ENCODE results near the gene PRSS1. TPM values are rescaled to one million over a fixed set of nuclear protein-coding genes. Genes with fewer than 3 reads are reported as not detected.
"Not testable (repeated sequence)": the region's sequence is repeated elsewhere in the genome, so short reads cannot be mapped to it uniquely, and the experiment has no call there.

PRSS1 gene
- total and polyA plus RNA-seq, 2 experiments from 2014 or later = not detected

GRCh38 chr7:142700935-142701334 lies 48.3 kb upstream of the PRSS1 start:
- not testable (repeated sequence) for H3K9me2 ChIP-seq (ENCODE audit: insufficient read depth); ATAC-seq
- peaks cover 70% of the 10 kb centered on the region for H3K4me1 Mint-ChIP-seq

GRCh38 chr7:142703655-142704305 lies 45.5 kb upstream of the PRSS1 start:
- Mint-ChIP-seq H3K4me3 (no peak overlapping the region; the same call in 2 of the 3 replicates), H3K9me3 (peaks cover 5% of the 10 kb centered on the region; the same call in 2 of the 3 replicates), H3K36me3 (ENCODE audit: low read depth) (peaks cover 14% of the 10 kb centered on the region; the same call in 2 of the 3 replicates), H3K27me3 (ENCODE audit: insufficient read depth, low read depth, poor library complexity) (peaks cover 4% of the 10 kb centered on the region), H3K4me1 (peaks cover 48% of the 10 kb centered on the region), H3K27ac (no peak overlapping the region)
- Histone ChIP-seq H3K4me3 (no peak overlapping the region), H3K79me2 (replicated peaks; ENCODE audit: insufficient read depth) (no peaks in the 10 kb centered on the region), H3K4me2 (peak overlapping the region; percentile 55; the same call in 1 of the 2 replicates), H3K4me1 (ENCODE audit: insufficient read depth) (peaks cover 35% of the 10 kb centered on the region), H3K27me3 (ENCODE audit: insufficient read depth) (no peaks in the 10 kb centered on the region), H3F3A (replicated peaks; ENCODE audit: low read depth) (no peaks in the 10 kb centered on the region), H3K27ac (ENCODE audit: low read depth) (no peak overlapping the region), H4K20me1 (replicated peaks; ENCODE audit: insufficient read depth) (no peaks in the 10 kb centered on the region), H3K36me3 (ENCODE audit: insufficient read depth) (no peaks in the 10 kb centered on the region), H2AFZ (no peak overlapping the region), H3K9me2 (ENCODE audit: insufficient read depth) (peaks cover 4% of the 10 kb centered on the region)
- DNase-seq (ENCODE audit: low spot score) = no peak
- no peak for ATAC-seq
- TF ChIP-seq POLR2AphosphoS5 (IDR thresholded peaks at IDR 0.05; ENCODE audit: low read depth) = no peak
- TF ChIP-seq CTCF (conservative IDR thresholded peaks at IDR 0.05; ENCODE audit: low read depth in 2 of 2) = no peak
- no peak for TF ChIP-seq EZH2phosphoT487 (IDR thresholded peaks at IDR 0.05; ENCODE audit: unreplicated experiment)
- no peak for TF ChIP-seq JUNB (IDR thresholded peaks at IDR 0.05; ENCODE audit: unreplicated experiment)
- no peak for TF ChIP-seq EZH2 (IDR thresholded peaks at IDR 0.05; ENCODE audit: low read depth, unreplicated experiment)
- no peak for TF ChIP-seq ZNF462 (CRISPR knock-in tag; IDR thresholded peaks at IDR 0.05)
- no peak for TF ChIP-seq REST (IDR thresholded peaks at IDR 0.05; ENCODE audit: unreplicated experiment)
- TF ChIP-seq CREB1 (CRISPR knock-in tag; IDR thresholded peaks at IDR 0.05; ENCODE audit: low read depth) = no peak
- no peak for TF ChIP-seq ZNF114 (CRISPR knock-in tag; IDR thresholded peaks at IDR 0.05)
- no peak for TF ChIP-seq ZNF331 (CRISPR knock-in tag; IDR thresholded peaks at IDR 0.05; ENCODE audit: low read depth)

More at GRCh38 chr7:142700935-142701334, 48.3 kb upstream of the PRSS1 start:
- H2AFZ ChIP-seq; DNase-seq (ENCODE audit: low spot score); H3K79me2 ChIP-seq (replicated peaks; ENCODE audit: insufficient read depth); H3K4me3 Mint-ChIP-seq; H3K27me3 ChIP-seq (ENCODE audit: insufficient read depth); H3K27ac Mint-ChIP-seq; H3F3A ChIP-seq (replicated peaks; ENCODE audit: low read depth); H3K36me3 ChIP-seq (ENCODE audit: insufficient read depth); H3K27me3 Mint-ChIP-seq (ENCODE audit: insufficient read depth, low read depth, poor library complexity); H3K9me3 Mint-ChIP-seq; H3K4me3 ChIP-seq; H4K20me1 ChIP-seq (replicated peaks; ENCODE audit: insufficient read depth); H3K27ac ChIP-seq (ENCODE audit: low read depth): not testable (repeated sequence)
- H3K4me1 ChIP-seq (ENCODE audit: insufficient read depth) = peaks cover 52% of the 10 kb centered on the region
- H3K36me3 Mint-ChIP-seq (ENCODE audit: low read depth) = peaks cover 16% of the 10 kb centered on the region; the same call in 2 of the 3 replicates
- H3K4me2 ChIP-seq = 0 out of 2 replicates have a peak overlapping the region, but pooled peaks have one; percentile 57

Measured in GM23338 (cell line).